ENCODE data around the gene BAG2.

The BAG2 gene

DNA sequence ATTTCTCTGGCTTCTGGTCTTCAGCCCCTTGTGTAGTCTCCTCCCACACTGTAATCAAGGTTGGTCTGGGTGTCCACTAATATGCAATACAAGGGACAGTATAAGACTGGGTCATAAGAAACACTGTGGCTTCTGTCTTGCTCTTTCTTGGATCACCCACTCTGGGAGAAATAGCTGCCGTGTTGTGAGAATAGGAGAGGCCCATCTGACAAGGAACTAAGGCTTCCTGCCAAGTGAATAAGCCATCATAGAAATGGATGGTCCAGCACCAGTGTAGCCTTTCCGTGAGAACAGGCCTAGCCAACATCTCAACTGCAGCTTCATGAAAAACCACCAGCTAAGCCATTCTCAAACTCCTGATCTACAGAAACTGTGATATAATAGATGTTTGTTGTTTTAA is 23.3 kb downstream of the BAG2 start:
- no peak overlapping the region for H3K9ac ChIP-seq (ENCODE audit: insufficient read length, low read depth)
- no peaks in the 10 kb centered on the region for H3K27me3 ChIP-seq (ENCODE audit: insufficient read depth, insufficient read length)
- TF ChIP-seq SUZ12 (IDR thresholded peaks at IDR 0.05; ENCODE audit: extremely low read depth, insufficient read depth, insufficient read length) = no peak
- no peaks in the 10 kb centered on the region for H3K4me1 ChIP-seq (ENCODE audit: insufficient read depth, insufficient read length)
- no peak for DNase-seq (ENCODE audit: low read depth, low spot score)
- H3K9me3 ChIP-seq (ENCODE audit: insufficient read depth, low read length) = no peaks in the 10 kb centered on the region
- peaks cover 11% of the 10 kb centered on the region for H3K36me3 ChIP-seq (ENCODE audit: insufficient read depth, insufficient read length, low read length)
- H3K4me3 ChIP-seq (ENCODE audit: insufficient read length, low read depth) = no peak overlapping the region

DNA sequence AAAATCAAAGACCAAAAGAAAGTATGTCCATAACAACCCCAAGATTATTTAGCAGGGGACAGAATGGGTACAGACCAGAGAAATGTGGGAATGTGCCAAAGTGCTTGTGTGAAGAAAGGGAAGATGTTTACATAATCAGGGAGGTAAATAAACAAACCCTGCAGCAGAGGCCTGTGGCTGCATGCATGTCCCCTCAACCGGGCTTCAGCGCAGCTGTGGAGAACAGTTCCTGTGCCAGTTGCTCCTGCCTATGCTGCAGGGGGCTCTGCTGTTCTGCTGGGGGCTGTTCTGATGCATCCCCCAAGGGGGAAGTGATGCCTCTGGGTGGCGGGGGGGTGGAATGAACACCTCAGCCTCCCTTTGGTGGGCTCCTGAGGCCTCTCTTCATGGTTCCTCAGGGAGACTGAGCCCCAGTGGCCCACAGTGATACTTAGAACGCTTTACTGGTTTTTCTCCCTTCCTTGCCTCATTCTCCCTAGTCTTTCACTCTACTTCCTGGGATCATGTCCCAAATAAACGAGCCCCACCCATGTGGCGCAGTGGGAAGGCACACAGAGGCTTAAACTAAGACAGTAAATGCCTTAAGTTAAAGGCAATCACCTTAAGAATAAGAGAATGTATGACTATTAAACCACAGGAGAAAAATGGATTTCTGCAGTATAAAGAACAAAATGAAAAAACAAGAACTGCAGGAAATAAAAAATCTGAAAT is 27.0 kb downstream of the BAG2 start:
- DNase-seq (ENCODE audit: low read depth, low spot score) = no peak
- Histone ChIP-seq H3K36me3 (ENCODE audit: insufficient read depth, insufficient read length, low read length) (peaks cover 6% of the 10 kb centered on the region), H3K9ac (ENCODE audit: insufficient read length, low read depth) (peak overlapping the region; percentile 36)

DNA sequence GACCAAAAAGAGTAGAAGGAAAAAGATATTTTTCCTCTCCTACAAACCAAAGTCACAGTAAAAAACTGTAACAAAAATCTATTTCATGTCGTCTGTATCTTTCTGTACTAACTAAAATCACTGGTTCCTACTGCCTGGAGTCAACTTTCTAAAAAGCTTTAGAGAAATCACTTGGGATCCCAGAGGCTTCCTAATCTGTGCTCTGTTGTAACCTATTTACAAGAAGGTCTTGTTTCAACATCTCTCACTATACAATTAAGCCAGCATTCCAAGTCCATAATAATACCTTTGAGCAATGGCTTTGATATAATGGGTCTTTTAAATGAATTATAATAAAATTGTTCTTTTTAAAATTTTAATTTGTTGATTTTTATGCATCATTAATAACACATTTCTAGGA is 29.6 kb downstream of the BAG2 start:
- Histone ChIP-seq H3K9ac (ENCODE audit: insufficient read length, low read depth) (no peak overlapping the region), H3K27me3 (ENCODE audit: insufficient read depth, insufficient read length) (no peaks in the 10 kb centered on the region), H3K9me3 (ENCODE audit: insufficient read depth, low read length) (no peaks in the 10 kb centered on the region), H3K36me3 (ENCODE audit: insufficient read depth, insufficient read length, low read length) (peaks cover 5% of the 10 kb centered on the region), H3K4me3 (ENCODE audit: insufficient read length, low read depth) (no peak overlapping the region), H3K4me1 (ENCODE audit: insufficient read depth, insufficient read length) (no peaks in the 10 kb centered on the region)
- DNase-seq (ENCODE audit: low read depth, low spot score) = no peak
- TF ChIP-seq ZNF274 (IDR thresholded peaks at IDR 0.05; ENCODE audit: low read depth, low read length) = no peak
- no peak for TF ChIP-seq YY1 (IDR thresholded peaks at IDR 0.05; ENCODE audit: insufficient read depth, insufficient read length)
- no peak for TF ChIP-seq SUZ12 (IDR thresholded peaks at IDR 0.05; ENCODE audit: extremely low read depth, insufficient read depth, insufficient read length)

More for the DNA sequence above, 27.0 kb downstream of the BAG2 start:
- H3K4me1 ChIP-seq (ENCODE audit: insufficient read depth, insufficient read length) = no peaks in the 10 kb centered on the region
- no peaks in the 10 kb centered on the region for H3K27me3 ChIP-seq (ENCODE audit: insufficient read depth, insufficient read length)
- no peak overlapping the region for H3K4me3 ChIP-seq (ENCODE audit: insufficient read length, low read depth)
- H3K9me3 ChIP-seq (ENCODE audit: insufficient read depth, low read length) = no peaks in the 10 kb centered on the region
- TF ChIP-seq ZNF274 (IDR thresholded peaks at IDR 0.05; ENCODE audit: low read depth, low read length) = no peak
- TF ChIP-seq SUZ12 (IDR thresholded peaks at IDR 0.05; ENCODE audit: extremely low read depth, insufficient read depth, insufficient read length) = no peak
- no peak for TF ChIP-seq YY1 (IDR thresholded peaks at IDR 0.05; ENCODE audit: insufficient read depth, insufficient read length)

DNA sequence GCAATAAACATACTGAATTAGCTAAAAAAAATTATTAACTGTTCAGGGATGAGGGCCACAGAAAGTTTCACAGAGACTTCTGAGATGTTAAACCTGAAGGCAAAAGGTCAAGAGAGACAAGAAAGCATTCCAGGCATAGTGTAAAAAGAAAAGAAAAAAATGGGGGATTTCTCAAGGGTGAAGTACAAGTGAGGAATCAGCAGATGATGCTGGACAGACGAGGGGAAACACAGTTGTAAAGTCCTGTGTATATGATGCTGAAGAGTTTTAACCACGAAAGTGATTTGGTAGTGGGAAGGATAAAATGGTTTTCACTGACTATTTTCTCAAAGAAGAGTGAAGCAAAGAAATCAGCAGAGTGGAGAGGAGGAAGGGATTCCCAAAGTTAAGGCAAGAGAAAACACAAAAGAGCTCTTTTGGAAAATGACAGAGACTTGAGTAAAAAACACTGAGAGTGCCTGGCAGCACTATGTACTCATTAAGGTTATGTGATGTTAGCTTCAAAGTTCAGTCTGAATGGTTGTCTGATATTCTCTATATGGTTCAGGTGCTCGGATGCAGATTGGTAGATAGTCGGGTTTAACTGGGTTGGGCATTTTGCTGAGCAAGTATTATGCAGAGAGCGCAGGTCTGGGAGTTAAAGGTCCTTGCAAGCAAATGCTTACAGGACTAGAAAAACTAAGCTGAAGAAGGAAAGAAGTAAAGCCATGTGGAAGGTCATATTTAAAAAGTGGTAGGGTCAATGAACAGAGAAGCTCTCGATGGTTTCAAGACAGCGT is 33.6 kb downstream of the BAG2 start:
- Histone ChIP-seq H3K9ac (ENCODE audit: insufficient read length, low read depth) (no peak overlapping the region), H3K36me3 (ENCODE audit: insufficient read depth, insufficient read length, low read length) (peaks cover 11% of the 10 kb centered on the region), H3K27me3 (ENCODE audit: insufficient read depth, insufficient read length) (no peaks in the 10 kb centered on the region), H3K4me3 (ENCODE audit: insufficient read length, low read depth) (no peak overlapping the region), H3K9me3 (ENCODE audit: insufficient read depth, low read length) (no peaks in the 10 kb centered on the region), H3K4me1 (ENCODE audit: insufficient read depth, insufficient read length) (no peaks in the 10 kb centered on the region)
- no peak for DNase-seq (ENCODE audit: low read depth, low spot score)
- no peak for TF ChIP-seq YY1 (IDR thresholded peaks at IDR 0.05; ENCODE audit: insufficient read depth, insufficient read length)
- TF ChIP-seq SUZ12 (IDR thresholded peaks at IDR 0.05; ENCODE audit: extremely low read depth, insufficient read depth, insufficient read length) = no peak

DNA sequence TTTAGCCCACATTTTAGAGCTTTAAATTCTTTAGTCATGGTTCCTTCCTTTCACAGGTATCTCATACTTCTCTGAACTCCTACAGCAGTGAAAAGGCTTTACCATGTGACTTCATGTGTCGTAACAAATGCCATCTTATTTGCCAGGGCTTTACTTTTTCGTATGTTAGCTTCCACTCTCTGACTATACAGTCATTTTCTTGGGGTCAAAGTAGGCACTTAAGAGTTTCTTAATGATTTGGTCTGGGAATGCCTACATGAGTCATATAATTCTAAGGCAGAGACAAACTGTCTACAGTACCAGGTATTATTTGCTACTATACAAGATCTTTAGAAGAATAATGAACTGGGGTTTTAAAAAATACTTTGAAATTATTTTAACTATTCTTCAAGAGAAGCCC is 35.0 kb downstream of the BAG2 start:
- no peak for TF ChIP-seq SUZ12 (IDR thresholded peaks at IDR 0.05; ENCODE audit: extremely low read depth, insufficient read depth, insufficient read length)
- no peak for TF ChIP-seq YY1 (IDR thresholded peaks at IDR 0.05; ENCODE audit: insufficient read depth, insufficient read length)
- no peak for TF ChIP-seq ZNF274 (IDR thresholded peaks at IDR 0.05; ENCODE audit: low read depth, low read length)
- H3K9me3 ChIP-seq (ENCODE audit: insufficient read depth, low read length) = no peaks in the 10 kb centered on the region
- no peaks in the 10 kb centered on the region for H3K4me1 ChIP-seq (ENCODE audit: insufficient read depth, insufficient read length)
- DNase-seq (ENCODE audit: low read depth, low spot score) = no peak
- peaks cover 11% of the 10 kb centered on the region for H3K36me3 ChIP-seq (ENCODE audit: insufficient read depth, insufficient read length, low read length)
- no peaks in the 10 kb centered on the region for H3K27me3 ChIP-seq (ENCODE audit: insufficient read depth, insufficient read length)
- H3K9ac ChIP-seq (ENCODE audit: insufficient read length, low read depth) = no peak overlapping the region
- H3K4me3 ChIP-seq (ENCODE audit: insufficient read length, low read depth) = no peak overlapping the region

DNA sequence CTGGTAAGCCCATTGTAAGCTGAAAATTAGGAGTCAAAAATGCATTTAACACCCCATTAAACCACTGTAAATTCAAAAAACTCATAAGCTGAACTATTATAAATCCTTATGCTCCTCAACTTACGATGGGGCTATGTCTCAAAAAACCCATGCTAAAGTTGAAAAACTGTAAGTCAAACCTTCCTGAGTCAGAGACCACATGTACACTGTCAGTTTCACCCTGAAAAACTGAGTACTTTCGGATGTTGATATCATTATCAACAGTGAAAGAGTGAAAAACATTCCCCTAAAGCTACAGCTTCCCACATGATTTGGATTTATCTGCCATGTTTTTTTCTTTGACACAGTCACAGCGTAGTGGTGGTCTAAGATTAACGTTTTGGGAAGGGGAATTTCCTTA is 35.7 kb downstream of the BAG2 start:
- H3K36me3 ChIP-seq (ENCODE audit: insufficient read depth, insufficient read length, low read length) = peaks cover 11% of the 10 kb centered on the region
- no peak for DNase-seq (ENCODE audit: low read depth, low spot score)
- no peak overlapping the region for H3K9ac ChIP-seq (ENCODE audit: insufficient read length, low read depth)
- no peak overlapping the region for H3K4me3 ChIP-seq (ENCODE audit: insufficient read length, low read depth)
- no peaks in the 10 kb centered on the region for H3K9me3 ChIP-seq (ENCODE audit: insufficient read depth, low read length)
- TF ChIP-seq SUZ12 (IDR thresholded peaks at IDR 0.05; ENCODE audit: extremely low read depth, insufficient read depth, insufficient read length) = no peak
- TF ChIP-seq ZNF274 (IDR thresholded peaks at IDR 0.05; ENCODE audit: low read depth, low read length) = no peak
- TF ChIP-seq YY1 (IDR thresholded peaks at IDR 0.05; ENCODE audit: insufficient read depth, insufficient read length) = no peak
- no peaks in the 10 kb centered on the region for H3K4me1 ChIP-seq (ENCODE audit: insufficient read depth, insufficient read length)
- no peaks in the 10 kb centered on the region for H3K27me3 ChIP-seq (ENCODE audit: insufficient read depth, insufficient read length)

DNA sequence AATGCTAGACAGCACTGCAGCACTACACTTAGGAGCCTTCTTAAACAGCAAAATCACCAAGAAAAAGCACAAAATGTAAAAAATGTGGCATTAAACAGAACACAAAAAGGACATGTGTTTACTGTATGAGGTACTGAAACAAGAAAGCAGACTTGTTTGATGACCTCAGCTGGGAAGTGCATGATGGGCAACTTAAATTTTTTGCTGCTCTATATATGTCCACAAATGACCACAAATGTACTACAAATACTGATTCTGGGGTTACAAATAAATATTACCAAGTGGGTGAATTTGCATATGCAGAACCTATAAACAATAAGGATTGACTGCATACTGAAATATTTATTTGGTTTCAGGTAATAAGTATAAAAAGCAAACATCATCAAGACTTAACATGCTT is 36.9 kb downstream of the BAG2 start:
- Histone ChIP-seq H3K9ac (ENCODE audit: insufficient read length, low read depth) (no peak overlapping the region), H3K27me3 (ENCODE audit: insufficient read depth, insufficient read length) (no peaks in the 10 kb centered on the region), H3K9me3 (ENCODE audit: insufficient read depth, low read length) (no peaks in the 10 kb centered on the region), H3K4me1 (ENCODE audit: insufficient read depth, insufficient read length) (no peaks in the 10 kb centered on the region), H3K36me3 (ENCODE audit: insufficient read depth, insufficient read length, low read length) (peaks cover 7% of the 10 kb centered on the region), H3K4me3 (ENCODE audit: insufficient read length, low read depth) (no peak overlapping the region)
- DNase-seq (ENCODE audit: low read depth, low spot score) = no peak
- no peak for TF ChIP-seq ZNF274 (IDR thresholded peaks at IDR 0.05; ENCODE audit: low read depth, low read length)
- TF ChIP-seq YY1 (IDR thresholded peaks at IDR 0.05; ENCODE audit: insufficient read depth, insufficient read length) = no peak
- TF ChIP-seq SUZ12 (IDR thresholded peaks at IDR 0.05; ENCODE audit: extremely low read depth, insufficient read depth, insufficient read length) = no peak

Data from NT2/D1 (cell line).